DMS153 treated with DMSO at 0.1 percent for 48 hours (cell line): Measurements from ENCODE around the gene KIF5C.
"Not testable (repeated sequence)": the region's sequence is repeated elsewhere in the genome, so short reads cannot be mapped to it uniquely, and the experiment has no call there.

Source experiments
- DNase-seq: peaks from one replicate; lab custom pipeline; 2025; ENCODE audit not compliant: unreplicated experiment; lab: John Stamatoyannopoulos, UW

KIF5C gene

DNA sequence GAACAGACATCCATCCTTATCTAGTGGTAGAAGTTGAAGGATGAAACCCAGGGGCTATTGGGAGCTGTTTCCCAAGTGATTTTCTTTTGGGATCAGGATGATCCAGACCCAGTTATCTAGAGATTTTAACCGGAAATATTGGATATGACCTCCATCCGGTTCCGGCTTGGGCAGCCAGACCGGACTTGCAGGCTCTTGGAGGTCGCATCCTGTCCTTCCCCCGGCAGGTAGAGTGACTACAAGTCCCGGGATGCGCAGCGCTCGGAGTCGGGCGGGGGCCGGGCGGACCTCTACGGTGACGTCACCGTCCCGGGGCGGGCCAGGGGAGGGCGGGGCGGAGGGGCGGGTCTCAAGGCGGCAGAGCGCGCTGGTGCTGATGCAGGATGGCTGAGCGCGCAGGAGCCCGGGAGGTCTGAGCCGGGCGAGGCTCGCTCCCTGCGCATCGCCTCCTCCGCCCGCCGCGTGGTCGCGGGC lies at the start of gene KIF5C:
KIF5C (plus strand) TSS at position 360 of the 474 bp plus-strand sequence. CDS start 391 bp downstream, outside the sequence.
- peak; percentile 76 for DNase-seq

DNA sequence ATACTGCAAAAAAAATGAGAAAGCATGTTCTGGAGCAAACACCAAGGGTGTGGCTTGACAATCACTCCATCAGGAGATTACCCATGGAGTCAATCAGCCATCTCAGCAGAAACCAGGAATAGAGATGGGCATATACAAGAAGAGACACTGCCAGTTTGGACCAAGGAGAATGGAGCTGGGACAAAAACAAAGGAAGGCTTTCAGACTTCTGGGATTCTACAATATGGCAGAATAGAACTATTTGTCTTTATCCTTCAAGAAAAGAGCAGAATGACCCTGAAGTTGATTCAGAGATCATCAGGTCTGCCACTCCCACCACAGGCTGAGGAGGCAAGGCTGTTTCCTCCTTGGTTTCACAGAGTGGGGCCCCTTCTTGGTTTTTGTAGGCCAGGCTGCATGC lies 48.2 kb upstream of the KIF5C start:
- DNase-seq, result no peak

DNA sequence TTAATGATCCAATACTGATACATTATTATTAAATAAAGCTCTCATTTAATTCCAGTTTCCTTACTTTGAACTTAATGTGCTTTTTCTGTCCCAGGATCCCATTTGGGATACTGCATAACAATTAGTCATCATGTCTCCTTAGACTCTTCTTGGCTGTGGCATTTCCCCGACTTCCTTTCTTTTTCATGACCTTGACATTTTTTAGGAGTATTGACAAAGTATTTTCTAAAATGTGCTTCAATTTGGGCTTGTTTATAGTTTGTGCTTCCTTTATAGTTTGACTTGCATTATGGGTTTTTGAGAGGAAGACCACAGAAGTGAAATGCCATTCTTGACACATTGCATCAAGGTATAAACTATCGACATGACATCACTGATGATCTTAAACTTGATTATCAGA lies 46.1 kb upstream of the KIF5C start:
- no peak for DNase-seq

DNA sequence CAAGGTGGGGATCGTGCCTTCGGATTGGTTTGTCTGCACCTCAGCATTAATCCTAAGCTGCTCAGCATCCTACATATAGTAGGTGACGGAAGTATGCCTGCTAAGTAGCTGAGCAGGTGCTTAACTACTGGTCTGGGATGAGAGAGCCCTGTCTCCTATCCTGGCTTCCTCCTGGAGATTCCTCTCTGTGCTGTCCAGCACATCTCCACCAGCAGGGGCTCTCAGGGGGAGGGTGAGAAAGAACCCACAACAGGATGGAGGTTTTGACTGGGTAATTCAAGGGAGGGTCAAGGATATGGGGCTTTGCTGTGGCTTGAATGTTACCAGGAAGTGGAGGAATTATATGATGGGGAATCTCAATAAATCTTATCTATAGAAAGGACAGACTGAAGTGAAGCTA lies 45.4 kb upstream of the KIF5C start:
- DNase-seq, result no peak

DNA sequence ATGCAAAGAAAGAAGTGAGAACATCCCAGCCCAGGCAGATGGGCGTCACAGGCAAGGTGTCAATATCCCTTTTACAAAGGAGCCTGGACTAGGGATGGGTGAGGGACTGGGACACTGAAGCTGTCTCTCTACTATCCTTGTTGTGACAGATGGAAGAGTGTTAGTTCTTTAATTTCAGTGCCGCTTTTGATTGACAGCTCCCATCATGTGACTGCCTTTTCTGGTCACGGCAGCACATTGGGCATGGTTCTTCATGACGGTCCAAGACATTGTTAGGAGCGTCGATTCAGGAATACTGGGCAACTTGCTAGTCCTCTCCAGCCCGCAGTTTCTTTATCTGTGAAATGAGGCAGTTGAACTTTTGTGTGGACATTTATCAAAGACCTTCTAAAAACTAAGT lies 42.4 kb upstream of the KIF5C start:
- DNase-seq, result no peak

DNA sequence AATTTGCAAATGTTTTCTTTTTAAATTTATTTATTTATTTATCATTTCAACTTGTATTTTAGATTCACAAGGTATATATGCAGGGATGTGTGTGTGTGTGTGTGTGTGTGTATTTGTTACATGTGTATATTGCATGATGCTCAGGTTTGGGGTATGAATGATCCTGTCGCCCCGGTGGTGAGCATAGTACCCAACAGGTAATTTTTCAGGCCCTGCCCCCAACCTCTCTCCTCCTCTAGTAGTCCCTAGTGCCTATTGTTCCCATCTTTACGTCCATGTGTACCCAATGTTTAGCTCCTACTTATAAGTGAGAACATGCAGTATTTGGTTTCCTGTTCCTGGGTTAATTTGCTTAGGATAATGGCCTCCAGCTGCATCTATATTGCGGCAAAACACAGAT lies 33.0 kb upstream of the KIF5C start:
- no peak for DNase-seq

DNA sequence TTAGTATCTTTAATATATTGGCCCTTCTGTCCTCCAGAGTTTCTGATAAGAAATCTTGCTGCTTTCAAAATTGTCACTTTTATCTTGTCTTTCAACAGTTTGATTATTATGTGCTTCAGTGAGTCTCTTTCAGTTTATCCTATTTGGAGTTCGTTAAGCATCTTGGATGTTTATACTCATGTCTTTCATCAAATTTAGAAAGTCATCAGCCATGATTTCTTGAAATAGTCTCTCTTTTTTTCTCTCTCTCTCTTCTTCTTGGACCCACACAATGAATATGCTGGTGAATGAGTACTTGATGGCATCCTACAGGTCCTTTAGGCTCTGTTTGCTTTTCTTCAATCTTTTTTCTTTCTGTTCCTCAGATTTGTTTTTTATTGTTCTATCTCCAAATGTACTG lies 26.9 kb upstream of the KIF5C start:
- DNase-seq, result no peak

DNA sequence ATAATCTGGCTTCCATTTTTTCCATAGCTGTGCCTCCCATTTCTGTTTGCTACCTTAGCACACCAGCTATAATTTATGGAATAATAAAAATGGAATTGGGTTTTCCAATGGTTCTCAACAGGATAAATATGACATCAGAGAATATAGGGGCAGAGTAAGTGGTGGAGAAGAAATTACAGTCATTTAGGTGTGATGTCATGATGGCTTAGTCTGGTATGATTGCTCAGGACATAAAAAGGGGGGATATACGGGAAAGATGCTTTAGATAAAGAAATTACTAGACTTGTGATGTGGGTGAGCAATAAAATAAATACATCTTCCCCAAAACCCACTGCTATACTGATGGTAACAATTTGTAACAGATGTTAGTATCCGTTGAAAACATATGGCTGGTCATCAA lies 21.6 kb upstream of the KIF5C start:
- no peak for DNase-seq

DNA sequence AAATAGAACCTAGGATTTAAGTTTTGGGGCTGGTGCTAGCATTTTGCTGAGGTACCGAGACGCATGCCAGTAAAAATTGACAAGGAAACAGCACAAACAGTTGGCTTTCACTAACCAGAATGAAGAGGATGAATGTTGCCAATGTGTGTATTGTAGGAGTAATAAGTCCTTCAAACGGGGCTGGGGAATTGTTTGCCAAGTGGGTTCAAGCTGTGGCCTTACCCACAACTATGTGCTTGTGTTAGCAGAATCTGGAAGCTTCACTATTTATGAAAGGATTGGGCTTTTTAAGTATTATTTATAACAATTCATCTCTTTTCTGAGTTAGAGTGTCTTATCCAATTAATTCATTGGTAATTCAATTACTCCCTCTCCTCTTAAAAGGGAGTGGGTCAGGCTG lies 15.0 kb upstream of the KIF5C start:
- no peak for DNase-seq

DNA sequence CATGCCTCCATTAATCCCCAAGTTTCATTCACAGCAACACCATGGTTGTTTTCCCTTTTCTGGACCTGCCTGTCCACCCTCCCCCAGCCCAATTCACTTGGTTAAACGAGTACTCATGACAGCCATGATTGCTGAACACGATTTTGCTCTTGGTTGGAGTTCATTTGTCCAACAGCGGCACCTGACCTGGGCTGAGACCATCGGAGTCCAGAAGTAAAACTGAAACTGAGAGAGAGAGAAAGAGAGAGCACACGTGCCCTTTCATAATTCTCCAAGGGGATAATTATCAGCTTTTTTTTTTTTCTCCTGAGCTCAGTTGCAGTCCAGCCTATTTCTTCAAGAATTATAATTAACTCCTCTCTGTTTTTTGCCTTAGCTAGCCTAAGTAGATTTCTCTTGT lies 13.7 kb upstream of the KIF5C start:
- no peak for DNase-seq

DNA sequence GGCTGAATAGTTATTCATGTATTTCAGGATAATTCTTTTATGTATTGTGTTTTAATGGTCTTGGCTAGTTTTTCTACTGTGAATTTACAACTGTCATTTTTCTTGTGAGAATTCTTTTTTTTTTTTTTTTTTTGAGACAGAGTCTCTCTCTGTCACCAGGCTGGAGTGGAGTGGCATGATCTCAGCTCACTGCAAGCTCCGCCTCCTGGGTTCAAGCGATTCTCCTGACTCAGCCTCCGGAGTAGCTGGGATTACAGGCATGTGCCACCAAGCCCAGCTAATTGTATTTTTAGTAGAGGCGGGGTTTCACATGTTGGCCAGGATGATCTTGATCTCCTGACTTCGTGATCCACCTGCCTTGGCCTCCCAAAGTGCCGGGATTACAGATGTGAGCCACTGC lies 12.5 kb upstream of the KIF5C start:
- DNase-seq, result not testable (repeated sequence)

DNA sequence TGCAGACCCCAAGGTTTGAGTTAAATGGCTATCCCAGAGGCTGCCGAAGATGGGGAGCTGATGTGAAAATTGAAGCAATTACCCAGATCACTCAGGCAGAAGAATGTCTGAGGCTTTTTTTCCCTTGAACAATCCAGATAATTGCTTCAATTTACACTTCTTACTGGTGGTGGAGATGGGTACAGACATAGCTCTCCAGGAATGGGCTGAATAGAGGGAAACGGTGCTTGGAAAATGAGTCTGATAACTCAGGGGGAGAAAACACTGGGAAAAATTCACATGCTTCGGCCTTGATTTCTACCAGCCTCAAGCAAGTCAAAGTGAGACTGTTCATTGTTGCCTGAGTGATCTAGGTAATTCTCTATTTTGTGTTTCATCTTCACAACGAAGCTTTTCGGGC lies 9.5 kb upstream of the KIF5C start:
- no peak for DNase-seq

DNA sequence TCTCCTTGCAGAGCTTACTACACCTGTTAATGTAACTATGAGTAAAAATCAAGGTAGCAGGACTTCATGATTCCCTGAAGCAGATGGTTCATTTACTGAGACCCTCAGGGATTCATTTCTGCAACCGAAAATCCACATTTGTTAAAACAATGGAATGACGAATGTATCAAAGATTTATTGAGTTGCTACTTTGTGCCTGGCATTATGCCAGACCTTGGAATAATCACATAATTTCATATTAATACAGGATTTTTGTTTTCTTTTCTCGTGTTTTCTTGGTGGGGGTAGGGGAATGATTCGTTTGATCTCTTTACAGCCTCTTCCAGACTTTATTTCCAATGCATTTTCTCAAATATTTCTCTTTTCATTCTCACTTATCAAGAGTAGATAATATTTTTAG lies 8.9 kb upstream of the KIF5C start:
- no peak for DNase-seq

DNA sequence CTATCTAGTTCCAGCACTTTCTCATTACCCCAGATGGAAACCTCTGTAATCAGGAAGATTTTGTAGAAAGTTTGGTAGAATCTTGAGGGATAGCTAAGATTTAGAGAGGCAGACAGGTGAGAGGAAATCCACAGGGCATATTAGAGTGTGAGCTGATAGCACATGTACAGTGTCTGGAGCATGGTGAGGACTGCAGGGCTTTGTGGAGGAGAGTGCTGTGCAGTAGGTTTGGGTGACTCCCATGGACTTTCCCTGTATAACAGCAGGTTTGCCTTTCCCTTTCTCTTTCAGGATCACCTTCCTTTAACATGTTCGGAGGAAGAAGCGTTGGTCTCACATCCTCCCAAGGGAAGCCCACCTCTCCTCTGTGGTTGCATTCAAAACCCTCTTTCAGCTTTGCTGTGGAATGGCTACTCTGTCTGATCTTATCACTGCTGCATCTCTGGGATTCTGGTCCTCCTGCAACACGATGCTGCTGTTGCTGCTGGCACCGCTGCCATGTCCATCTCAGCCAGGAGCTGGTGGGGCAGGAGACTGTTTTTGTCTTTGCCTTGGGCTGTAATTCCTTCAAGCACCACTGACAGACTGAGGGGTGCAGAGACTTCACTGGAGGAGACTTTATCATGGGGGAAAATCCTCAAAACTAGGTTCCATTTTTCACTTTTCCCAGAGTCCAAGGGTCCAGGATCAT lies 7.8 kb upstream of the KIF5C start:
- no peak for DNase-seq

DNA sequence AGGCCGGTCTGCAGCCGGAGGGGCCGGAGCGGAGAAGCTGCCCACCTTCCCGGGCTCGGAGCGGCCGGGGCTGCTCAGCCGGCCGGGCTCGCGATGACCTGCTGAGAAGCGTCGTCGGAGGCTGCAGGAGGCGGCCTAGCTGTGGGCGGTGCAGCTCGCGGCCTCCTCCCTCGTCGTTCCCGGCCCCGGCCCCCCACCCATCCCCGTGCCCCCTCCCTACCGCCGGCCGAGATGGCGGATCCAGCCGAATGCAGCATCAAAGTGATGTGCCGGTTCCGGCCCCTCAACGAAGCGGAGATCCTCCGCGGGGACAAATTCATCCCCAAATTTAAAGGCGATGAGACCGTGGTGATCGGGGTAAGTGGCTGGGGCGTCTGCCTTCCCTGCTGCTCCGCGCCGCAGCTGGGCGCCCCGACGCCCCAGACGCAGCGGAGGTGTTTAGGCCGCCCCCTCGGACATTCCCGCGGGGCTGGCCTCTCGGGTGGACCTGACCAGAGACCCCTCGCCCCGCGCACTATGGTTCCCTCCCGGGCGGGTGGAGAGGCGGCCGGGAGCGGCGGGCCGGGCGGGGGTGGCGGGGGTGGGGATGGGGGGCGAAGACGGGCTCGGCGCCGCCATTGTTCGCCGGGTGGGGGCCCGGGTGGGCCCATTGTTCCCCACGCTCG lies 492 bp downstream of the KIF5C start:
- no peak for DNase-seq

DNA sequence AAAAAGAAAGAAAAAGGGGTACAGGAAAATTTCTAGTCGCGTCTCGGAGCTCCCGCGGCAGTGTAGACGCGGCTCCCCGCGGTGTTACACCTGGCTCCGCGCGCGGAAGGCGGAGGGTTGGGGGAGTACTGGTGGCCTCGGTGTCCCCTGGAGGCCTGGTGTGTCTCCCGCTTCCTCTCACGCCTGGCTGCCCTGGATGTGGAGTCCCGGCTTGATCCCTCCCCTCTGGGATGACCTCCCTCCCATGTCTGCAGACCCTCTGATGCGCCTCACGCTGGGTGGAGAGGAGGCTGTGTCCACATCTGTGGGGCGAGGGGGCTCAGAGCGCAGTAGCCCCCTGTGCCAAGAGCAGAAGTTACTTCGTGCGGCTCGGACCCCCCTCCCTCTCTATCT lies 1.2 kb downstream of the KIF5C start:
- no peak for DNase-seq

DNA sequence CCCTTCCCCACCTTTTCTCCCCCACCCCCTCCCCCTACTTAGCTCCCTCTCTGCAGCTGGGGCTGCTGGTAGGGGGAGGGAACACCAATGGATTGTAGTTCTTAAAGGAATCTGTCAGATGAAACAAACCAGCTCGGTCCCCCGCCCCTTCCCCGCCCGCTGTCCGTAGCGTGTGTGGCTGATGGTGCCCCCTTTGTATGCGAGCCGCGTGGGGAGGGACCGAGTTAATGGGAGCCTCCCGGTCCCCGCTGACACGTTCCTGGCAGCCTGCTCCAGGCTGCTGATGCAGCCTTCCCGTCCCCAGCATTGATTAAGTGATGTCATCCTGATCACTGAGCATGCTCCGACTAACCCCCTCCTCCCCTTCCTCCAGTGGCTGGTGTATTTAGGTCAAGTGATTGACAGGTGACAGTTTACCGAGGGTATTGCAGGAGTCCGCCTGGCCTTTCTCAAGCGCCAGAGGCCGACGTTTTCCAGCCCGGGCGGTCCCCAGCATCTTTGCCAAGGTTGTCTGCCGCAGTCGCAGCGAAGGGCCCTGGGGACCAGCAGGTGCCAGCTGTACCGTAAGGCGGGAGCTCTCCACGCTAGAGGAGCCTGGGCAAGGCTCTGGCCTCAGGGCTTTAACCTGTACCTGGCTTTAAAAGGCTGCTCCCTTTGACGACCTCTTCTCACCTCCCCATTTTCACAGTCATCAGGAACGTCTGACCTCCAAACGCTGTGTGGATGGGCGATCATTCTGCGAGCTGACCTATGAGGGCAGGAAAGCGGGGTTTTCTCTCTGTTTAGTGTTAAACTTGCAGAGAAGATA lies 1.8 kb downstream of the KIF5C start:
- DNase-seq, result peak; percentile 85

DNA sequence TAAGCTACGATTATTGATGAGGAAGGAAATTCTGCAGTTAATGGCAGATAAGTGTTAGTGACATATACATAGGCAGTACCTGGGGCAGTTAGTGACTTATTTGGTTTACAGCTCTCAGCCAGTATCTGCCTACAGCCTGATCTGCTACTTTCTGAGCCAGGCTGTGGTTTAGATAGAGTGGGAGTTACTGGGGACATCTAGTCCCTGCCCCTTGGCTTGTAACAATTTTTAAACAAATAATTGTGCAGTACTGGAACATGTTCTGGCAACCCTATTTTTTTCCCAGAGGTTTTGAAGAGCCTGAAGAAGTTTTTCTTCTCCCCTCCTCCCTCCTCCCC lies 2.3 kb downstream of the KIF5C start:
- DNase-seq, result no peak

DNA sequence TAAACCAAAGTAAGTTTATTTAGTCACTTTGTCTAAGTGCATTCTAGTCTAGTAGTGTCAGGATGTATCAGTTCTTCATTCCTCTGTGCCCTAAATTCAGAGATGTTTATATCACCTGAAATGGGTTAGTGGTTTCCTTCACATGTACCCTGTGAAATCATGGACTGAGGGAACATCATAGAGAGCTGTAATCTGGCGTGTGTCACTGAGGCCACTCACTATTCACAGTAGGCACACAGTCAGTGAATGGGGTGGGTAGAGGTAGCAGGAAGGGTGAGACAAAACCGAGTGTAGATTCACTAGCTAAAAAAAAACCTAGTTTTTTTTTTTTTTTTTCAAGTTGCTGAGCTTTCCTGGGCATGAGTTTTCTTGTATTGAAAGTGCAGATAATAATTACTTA lies 5.6 kb downstream of the KIF5C start:
- DNase-seq, result no peak

DNA sequence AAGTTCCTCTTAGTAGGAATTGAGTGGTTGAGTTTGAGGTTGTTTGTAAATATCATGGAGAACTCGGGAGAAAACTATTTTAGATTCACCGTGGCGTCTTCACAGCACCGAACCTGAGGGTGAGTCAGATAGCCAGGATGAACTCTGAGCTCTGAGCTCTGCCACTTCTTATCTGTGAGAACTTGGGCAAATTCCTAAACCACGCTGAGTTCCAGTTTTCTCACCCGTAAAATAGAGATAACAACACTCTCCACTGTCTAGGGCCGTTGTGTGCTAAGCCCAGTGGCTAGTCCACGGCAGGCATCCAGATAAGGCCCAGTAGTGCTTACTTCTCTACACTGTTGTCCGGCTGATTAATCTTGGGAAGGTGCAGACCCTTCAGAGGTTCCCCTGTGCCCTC lies 7.0 kb downstream of the KIF5C start:
- no peak for DNase-seq

DNA sequence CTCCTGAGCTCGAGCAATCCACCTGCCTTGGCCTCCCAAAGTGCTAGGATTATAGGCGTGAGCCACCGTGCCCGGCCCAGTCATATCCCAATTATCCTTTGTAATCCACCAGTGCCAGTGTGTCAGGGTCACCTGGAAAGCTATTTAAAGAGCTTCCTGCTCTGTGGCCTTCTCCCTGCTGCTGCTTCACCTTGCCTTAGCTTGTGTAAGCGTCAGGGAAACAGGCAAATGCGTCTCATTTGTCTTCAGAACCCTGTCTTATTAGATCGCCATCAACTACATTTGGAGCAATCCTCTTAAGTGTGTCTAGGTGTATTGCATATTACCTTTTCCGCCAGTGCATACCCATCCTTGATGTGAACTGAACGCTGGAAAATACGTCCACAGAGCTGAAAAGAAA lies 10.2 kb downstream of the KIF5C start:
- peak; percentile 41 for DNase-seq

DNA sequence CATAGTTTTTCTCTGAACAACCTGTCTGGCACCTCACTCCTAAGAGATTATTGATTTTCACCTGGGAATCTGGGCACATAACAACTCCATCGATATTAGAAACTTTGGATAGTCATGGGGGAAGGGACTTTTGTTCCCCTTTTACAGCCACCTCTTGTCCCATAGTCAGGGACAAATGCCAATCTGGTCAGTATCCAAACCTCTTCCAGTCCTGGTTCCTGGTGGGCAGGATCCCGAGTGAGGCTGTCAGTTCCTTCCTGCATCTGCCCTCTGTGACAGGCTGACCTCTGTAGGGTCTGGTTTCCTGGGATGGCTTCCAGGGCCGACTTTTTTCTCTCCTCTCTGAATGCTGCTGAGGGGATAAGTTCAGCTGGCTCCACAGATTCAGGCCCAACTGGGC lies 11.0 kb downstream of the KIF5C start:
- DNase-seq, result no peak
